AG04450 (cell line): ENCODE measurements around the gene ZNF764. TPM values are rescaled to one million over a fixed set of nuclear protein-coding genes. Genes with fewer than 3 reads are reported as not detected.
A peak's percentile ranks its signal among the peaks of the same experiment; 100 is the strongest.

Experiments
- CTCF ChIA-PET: fragments of 300-600, 350-600 bp; formaldehyde crosslinking; extraction: SDS; loops from one replicate; lab custom pipeline; 2022; ENCODE audit warnings: antibody characterized with exemption, inconsistent platforms; lab: Charles Lee
- POLR2A ChIA-PET: fragments of 350-600 bp; formaldehyde crosslinking; extraction: SDS; loops from one replicate; lab custom pipeline; 2021; ENCODE audit warnings: antibody characterized with exemption, inconsistent platforms; lab: Yijun Ruan, JAX
- DNase-seq: peaks from one replicate; pipeline ENCODE4 v3.0.0-alpha.2; 2011; ENCODE audit warnings: low read depth, low spot score
- H3K27ac ChIP-seq: one replicate; pipeline ENCODE4 v1.5.1; 2012; ENCODE audit warnings: low read depth, low read length, control low read depth
- H3K27me3 ChIP-seq: one replicate; pipeline ENCODE4 v1.6.0; 2012; ENCODE audit warnings: low read length; ENCODE audit not compliant: control insufficient read depth, insufficient read depth
- H3K4me3 ChIP-seq: 2 replicates; pipeline ENCODE4 v1.5.1; 2011; ENCODE audit warnings: mild to moderate bottlenecking, low read depth, low read length, control low read depth
- H3K9me3 ChIP-seq: 2 replicates; pipeline ENCODE4 v1.5.1; 2012; ENCODE audit warnings: low read length; ENCODE audit not compliant: control insufficient read depth, insufficient read depth
- polyA plus RNA-seq: library from polyadenylated mRNA; depleted of rRNA; stranded (reverse); fragments of >200 nt; gene quantifications from 2 replicates; pipeline ENCODE4 v1.2.3, GENCODE V29; 2011
- TF ChIP-seq, protein P1 (sequence below): IDR thresholded peaks from 2 replicates; pipeline ENCODE4 v1.5.1; 2011; ENCODE audit warnings: low read depth, low read length, control low read depth, inconsistent platforms

Gene ZNF764
- polyA plus RNA-seq, 1 experiment, result 2.5 TPM

- CTCF ChIA-PET, result interaction anchor here (1.8 kb wide), 1 partner anchor 71 kb away, joined by 4 read pairs; no protein-coding TSS in a partner anchor
- POLR2A ChIA-PET, result interaction anchor here (0.6 to 1.8 kb wide), 7 partner anchors 8 to 131 kb away, joined by 3 to 6 read pairs (median 5); partner anchors contain the start of genes DCTPP1, FBRS, ZNF688 and ZNF764
- Histone ChIP-seq H3K27me3 (no peaks in the 10 kb centered on the region), H3K9me3 (no peaks in the 10 kb centered on the region; the same call in 1 of the 2 replicates), H3K4me3 (peak overlapping the region; percentile 48), H3K27ac (no peak overlapping the region)
- DNase-seq, result no peak
- TF ChIP-seq, protein P1, sequence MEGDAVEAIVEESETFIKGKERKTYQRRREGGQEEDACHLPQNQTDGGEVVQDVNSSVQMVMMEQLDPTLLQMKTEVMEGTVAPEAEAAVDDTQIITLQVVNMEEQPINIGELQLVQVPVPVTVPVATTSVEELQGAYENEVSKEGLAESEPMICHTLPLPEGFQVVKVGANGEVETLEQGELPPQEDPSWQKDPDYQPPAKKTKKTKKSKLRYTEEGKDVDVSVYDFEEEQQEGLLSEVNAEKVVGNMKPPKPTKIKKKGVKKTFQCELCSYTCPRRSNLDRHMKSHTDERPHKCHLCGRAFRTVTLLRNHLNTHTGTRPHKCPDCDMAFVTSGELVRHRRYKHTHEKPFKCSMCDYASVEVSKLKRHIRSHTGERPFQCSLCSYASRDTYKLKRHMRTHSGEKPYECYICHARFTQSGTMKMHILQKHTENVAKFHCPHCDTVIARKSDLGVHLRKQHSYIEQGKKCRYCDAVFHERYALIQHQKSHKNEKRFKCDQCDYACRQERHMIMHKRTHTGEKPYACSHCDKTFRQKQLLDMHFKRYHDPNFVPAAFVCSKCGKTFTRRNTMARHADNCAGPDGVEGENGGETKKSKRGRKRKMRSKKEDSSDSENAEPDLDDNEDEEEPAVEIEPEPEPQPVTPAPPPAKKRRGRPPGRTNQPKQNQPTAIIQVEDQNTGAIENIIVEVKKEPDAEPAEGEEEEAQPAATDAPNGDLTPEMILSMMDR, result no peak
Measured at GRCh38 chr16:30527635-30528178, 30.5 kb downstream of the ZNF764 start.

GRCh38 chr16:30526823-30527634 is 31.1 kb downstream of the ZNF764 start:
- TF ChIP-seq, protein P1, result peak; percentile 19; the same call in 1 of the 2 replicates
- H3K27ac ChIP-seq, result peak overlapping the region; percentile 65
- H3K9me3 ChIP-seq, result no peaks in the 10 kb centered on the region; the same call in 1 of the 2 replicates
- ChIA-PET CTCF (interaction anchor here (0.6 kb wide), 1 partner anchor 415 kb away, joined by 3 read pairs; no protein-coding TSS in a partner anchor), POLR2A (interaction anchor here (0.6 to 1.8 kb wide), 7 partner anchors 9 to 131 kb away, joined by 3 to 6 read pairs (median 5); partner anchors contain the start of genes DCTPP1, FBRS, ZNF688 and ZNF764)
- no peaks in the 10 kb centered on the region for H3K27me3 ChIP-seq
- DNase-seq, result peak; percentile 91
- peak overlapping the region; percentile 81 for H3K4me3 ChIP-seq

GRCh38 chr16:30526137-30526822 is 31.9 kb downstream of the ZNF764 start, which contains the start of gene ZNF768:
Gene ZNF768 (minus strand): TSS chr16:30526566. CDS start chr16:30526413, 153 bp downstream.
- CTCF ChIA-PET, result interaction anchor here (0.6 kb wide), 1 partner anchor 416 kb away, joined by 3 read pairs; no protein-coding TSS in a partner anchor

DNA sequence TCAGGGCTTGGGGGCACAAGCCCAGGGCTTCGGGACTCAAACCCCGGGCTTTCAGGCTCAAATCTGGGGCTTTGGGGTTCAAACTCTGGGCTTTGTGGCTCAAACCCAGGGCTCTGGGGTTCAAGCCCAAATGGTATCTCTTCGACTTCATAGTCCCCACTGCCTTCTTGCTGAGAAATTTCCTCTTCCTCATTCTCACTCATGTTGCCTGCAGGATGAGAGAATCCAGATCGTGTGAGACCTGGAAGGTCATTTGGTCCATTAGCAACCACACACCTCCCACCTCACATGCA is 32.4 kb downstream of the ZNF764 start:
- no peaks in the 10 kb centered on the region; the same call in 1 of the 2 replicates for H3K9me3 ChIP-seq
- ChIA-PET POLR2A (no interaction called here), CTCF (no interaction called here)
- DNase-seq, result no peak
- peak overlapping the region; percentile 81 for H3K4me3 ChIP-seq
- TF ChIP-seq, protein P1, result no peak
- no peaks in the 10 kb centered on the region for H3K27me3 ChIP-seq
- no peak overlapping the region for H3K27ac ChIP-seq

More at GRCh38 chr16:30526137-30526822, 31.9 kb downstream of the ZNF764 start, which contains the start of gene ZNF768:
- POLR2A ChIA-PET, result interaction anchor here (1.1 to 1.8 kb wide), 3 partner anchors 9 to 96 kb away, joined by 3 to 5 read pairs (median 5); partner anchors contain the start of genes DCTPP1 and ZNF764
- DNase-seq, result no peak
- Histone ChIP-seq H3K4me3 (peak within 1 kb of the TSS; percentile 81), H3K27me3 (no peaks in the 10 kb centered on the region), H3K9me3 (no peaks in the 10 kb centered on the region; the same call in 1 of the 2 replicates), H3K27ac (peak within 1 kb of the TSS; percentile 65)
- TF ChIP-seq, protein P1, result no peak
